ENCODE measurements around the gene NCBP2. TPM values are rescaled to one million over a fixed set of nuclear protein-coding genes. Genes with fewer than 3 reads are reported as not detected.

Gene NCBP2
- total RNA-seq, 1 donor from 2014 or later: 62.2 TPM

DNA sequence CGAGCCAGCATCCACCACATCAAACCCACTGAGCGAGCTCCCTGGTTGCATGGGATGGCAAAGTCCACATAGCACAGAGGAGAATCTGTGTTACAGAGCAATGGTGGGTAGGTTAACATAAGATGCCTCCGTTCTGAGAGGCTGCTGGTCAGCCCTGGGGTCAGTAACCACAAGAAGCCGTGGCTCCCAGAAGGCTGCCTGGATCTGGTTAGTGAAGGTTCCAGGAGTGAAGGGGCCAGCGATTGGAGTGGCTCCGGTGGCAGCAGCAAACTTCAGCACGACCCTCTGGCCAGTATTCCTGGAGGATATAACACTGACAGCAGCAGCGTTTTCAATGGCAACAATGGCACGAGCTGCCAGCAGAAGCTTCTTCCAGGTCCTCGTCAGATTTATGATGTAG lies 44.7 kb upstream of the NCBP2 start:
- TF ChIP-seq, protein P1, sequence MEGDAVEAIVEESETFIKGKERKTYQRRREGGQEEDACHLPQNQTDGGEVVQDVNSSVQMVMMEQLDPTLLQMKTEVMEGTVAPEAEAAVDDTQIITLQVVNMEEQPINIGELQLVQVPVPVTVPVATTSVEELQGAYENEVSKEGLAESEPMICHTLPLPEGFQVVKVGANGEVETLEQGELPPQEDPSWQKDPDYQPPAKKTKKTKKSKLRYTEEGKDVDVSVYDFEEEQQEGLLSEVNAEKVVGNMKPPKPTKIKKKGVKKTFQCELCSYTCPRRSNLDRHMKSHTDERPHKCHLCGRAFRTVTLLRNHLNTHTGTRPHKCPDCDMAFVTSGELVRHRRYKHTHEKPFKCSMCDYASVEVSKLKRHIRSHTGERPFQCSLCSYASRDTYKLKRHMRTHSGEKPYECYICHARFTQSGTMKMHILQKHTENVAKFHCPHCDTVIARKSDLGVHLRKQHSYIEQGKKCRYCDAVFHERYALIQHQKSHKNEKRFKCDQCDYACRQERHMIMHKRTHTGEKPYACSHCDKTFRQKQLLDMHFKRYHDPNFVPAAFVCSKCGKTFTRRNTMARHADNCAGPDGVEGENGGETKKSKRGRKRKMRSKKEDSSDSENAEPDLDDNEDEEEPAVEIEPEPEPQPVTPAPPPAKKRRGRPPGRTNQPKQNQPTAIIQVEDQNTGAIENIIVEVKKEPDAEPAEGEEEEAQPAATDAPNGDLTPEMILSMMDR (IDR thresholded peaks at IDR 0.05; ENCODE audit: insufficient read depth, low read length, poor library complexity, severe bottlenecking): no peak
- Histone ChIP-seq H3K27me3 (ENCODE audit: control insufficient read depth, insufficient read depth, low read length) (peaks cover 10% of the 10 kb centered on the region), H3K36me3 (ENCODE audit: control insufficient read depth, insufficient read depth, low read length) (no peaks in the 10 kb centered on the region), H3K4me3 (ENCODE audit: low read depth, low read length) (no peak overlapping the region)
- DNase-seq (ENCODE audit: low read depth): no peak

DNA sequence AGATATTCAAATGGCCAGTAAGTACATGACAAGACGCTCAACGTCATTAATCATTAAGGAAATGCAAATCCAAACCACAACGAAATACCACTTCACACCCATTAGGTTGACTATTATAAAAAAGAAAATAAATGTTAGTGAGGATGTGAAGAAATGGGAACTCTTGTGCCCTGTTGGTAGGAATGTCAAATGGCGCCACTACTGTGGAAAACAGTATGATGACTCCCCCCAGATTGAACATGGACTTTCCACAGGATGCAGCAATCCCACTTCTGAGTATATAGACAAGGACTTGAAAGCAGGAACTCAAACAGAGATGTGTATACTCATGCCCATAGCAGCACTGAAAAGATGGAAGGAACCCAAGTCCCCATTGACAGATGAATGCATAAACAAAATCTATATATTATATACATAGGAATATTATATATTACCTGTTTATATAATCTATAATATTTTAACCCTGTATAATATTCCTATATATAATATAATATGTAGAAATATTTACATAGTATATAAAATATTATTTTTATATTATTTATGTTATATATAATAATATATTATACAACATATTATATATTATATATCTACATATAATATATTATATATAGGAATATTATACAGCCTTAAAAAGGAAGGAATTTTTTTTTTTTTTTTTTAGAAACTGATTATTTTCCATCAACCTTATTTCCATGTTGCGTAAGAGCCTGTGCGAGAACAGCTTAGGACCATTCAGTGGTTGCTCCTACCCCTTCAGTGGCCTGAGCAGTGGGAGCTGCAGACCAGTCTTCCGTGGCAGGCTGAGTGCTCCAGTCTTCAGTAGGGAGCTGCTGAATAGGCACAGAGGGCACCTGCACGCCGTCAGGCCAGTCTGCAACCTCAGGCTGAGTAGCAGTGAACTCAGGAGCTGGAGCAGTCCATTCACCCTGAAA lies 43.9 kb upstream of the NCBP2 start:
- TF ChIP-seq, protein P1 (IDR thresholded peaks at IDR 0.05; ENCODE audit: insufficient read depth, low read length, poor library complexity, severe bottlenecking): no peak
- Histone ChIP-seq H3K27me3 (ENCODE audit: control insufficient read depth, insufficient read depth, low read length) (peaks cover 9% of the 10 kb centered on the region), H3K4me3 (ENCODE audit: low read depth, low read length) (no peak overlapping the region), H3K36me3 (ENCODE audit: control insufficient read depth, insufficient read depth, low read length) (no peaks in the 10 kb centered on the region)
- DNase-seq (ENCODE audit: low read depth): no peak

DNA sequence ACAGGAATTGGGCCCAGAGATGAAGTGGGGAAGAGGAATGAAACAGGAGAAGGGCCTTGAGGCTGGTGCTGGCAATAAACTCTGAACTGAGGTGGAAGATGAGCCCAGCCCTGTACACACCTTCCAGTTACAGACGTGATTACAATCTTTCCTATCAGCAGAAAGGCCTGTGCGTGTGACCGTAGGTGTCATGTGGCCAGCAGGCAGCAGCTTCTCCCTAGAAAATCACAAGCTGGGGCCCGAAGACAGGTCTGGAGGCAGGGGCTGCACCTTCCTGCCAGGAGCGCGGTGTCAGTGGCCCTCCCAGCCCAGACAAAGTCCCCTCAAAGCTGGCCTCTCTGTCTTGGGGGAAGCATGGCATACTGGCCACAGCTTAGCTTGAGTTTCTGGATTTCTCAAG lies 43.0 kb upstream of the NCBP2 start:
- Histone ChIP-seq H3K27me3 (ENCODE audit: control insufficient read depth, insufficient read depth, low read length) (peaks cover 5% of the 10 kb centered on the region), H3K4me3 (ENCODE audit: low read depth, low read length) (no peak overlapping the region), H3K36me3 (ENCODE audit: control insufficient read depth, insufficient read depth, low read length) (no peaks in the 10 kb centered on the region)
- TF ChIP-seq, protein P1 (IDR thresholded peaks at IDR 0.05; ENCODE audit: insufficient read depth, low read length, poor library complexity, severe bottlenecking): no peak
- no peak for DNase-seq (ENCODE audit: low read depth)

DNA sequence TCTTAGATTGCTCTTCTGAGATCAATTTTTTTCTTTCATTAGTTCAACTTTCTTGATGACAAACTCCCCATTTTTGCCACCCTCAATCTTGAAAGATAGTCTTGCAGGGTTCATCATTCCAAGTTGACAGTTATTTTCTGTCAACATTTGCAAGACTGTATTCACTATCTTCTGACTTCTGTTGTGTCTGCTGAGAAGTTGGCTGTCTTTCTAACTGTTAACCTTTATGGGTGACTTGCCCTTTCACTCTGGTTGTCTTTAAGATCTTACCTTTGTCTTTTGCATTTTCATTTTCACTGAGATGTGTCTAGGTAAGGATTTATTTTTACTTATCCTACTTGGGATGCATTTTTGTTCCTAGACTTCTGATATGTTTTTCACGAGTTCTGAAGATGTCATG lies 40.9 kb upstream of the NCBP2 start:
- TF ChIP-seq, protein P1 (IDR thresholded peaks at IDR 0.05; ENCODE audit: insufficient read depth, low read length, poor library complexity, severe bottlenecking): no peak
- DNase-seq (ENCODE audit: low read depth): no peak
- Histone ChIP-seq H3K27me3 (ENCODE audit: control insufficient read depth, insufficient read depth, low read length) (no peaks in the 10 kb centered on the region), H3K36me3 (ENCODE audit: control insufficient read depth, insufficient read depth, low read length) (no peaks in the 10 kb centered on the region), H3K4me3 (ENCODE audit: low read depth, low read length) (no peak overlapping the region)

DNA sequence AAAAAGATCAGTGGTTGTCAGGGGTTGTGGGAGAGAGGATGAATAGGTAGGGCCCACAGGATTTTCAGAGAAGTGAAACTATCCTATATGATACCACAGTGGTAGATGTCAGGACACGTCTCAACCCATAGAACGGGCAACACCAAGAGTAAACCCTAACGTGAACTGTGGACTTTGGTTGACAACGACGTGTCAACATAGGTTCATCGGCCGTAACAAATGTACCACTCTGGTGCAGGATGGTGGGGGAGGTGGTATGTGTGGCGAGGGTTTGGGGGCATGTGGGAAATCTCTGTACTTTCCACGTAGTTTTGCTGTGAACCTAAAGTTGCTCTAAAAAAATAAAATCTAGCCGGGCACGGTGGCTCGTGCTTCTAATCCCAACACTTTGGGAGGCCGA lies 39.3 kb upstream of the NCBP2 start:
- DNase-seq (ENCODE audit: low read depth): no peak
- H3K36me3 ChIP-seq (ENCODE audit: control insufficient read depth, insufficient read depth, low read length): no peaks in the 10 kb centered on the region
- TF ChIP-seq, protein P1 (IDR thresholded peaks at IDR 0.05; ENCODE audit: insufficient read depth, low read length, poor library complexity, severe bottlenecking): no peak
- no peaks in the 10 kb centered on the region for H3K27me3 ChIP-seq (ENCODE audit: control insufficient read depth, insufficient read depth, low read length)
- H3K4me3 ChIP-seq (ENCODE audit: low read depth, low read length): no peak overlapping the region
